ENCODE data around the gene ADARB2. TPM values are rescaled to one million over a fixed set of nuclear protein-coding genes. Genes with fewer than 3 reads are reported as not detected.

Gene ADARB2
- total RNA-seq, 4 donors from 2014 or later, result 0.80 to 4.9 (median 2.3) TPM

GRCh38 chr10:1216574-1217236 is 520.6 kb downstream of the ADARB2 start:
- Histone ChIP-seq H3K36me3 (no peaks in the 10 kb centered on the region), H3K27ac (no peak overlapping the region), H3K27me3 (no peaks in the 10 kb centered on the region), H3K9me3 (no peaks in the 10 kb centered on the region), H3K4me3 (no peak overlapping the region), H3K4me1 (no peaks in the 10 kb centered on the region)
- DNase-seq, result no peak
- in situ Hi-C loops (cut with MboI; ENCODE audit: low pct_ligation_motif_present in 1 of 4, low pct_unique_long_range_greater_than_20kb in 1 of 4, low sequenced_read_pairs in 3 of 4), result no loop called here
- TF ChIP-seq EP300 (IDR thresholded peaks at IDR 0.05; ENCODE audit: low read depth), result no peak
- TF ChIP-seq POLR2A (IDR thresholded peaks at IDR 0.05), result no peak
- no peak for TF ChIP-seq CTCF (IDR thresholded peaks at IDR 0.05)
- 83 to 88% methylated on average over 8 to 31 of the region's 31 CpGs for WGBS, 2 donors (ENCODE audit: low coverage in 1 of 2)
- intact Hi-C loops (cut with DNase I; ENCODE audit: low total_unique reads), result no loop called here

GRCh38 chr10:1215862-1216573 is 521.3 kb downstream of the ADARB2 start:
- no peaks in the 10 kb centered on the region for H3K36me3 ChIP-seq
- no peak overlapping the region for H3K27ac ChIP-seq
- H3K27me3 ChIP-seq, result no peaks in the 10 kb centered on the region
- TF ChIP-seq CTCF (IDR thresholded peaks at IDR 0.05) (no peak), EP300 (IDR thresholded peaks at IDR 0.05; ENCODE audit: low read depth) (no peak), POLR2AphosphoS5 (IDR thresholded peaks at IDR 0.05) (no peak), POLR2A (IDR thresholded peaks at IDR 0.05) (no peak)
- in situ Hi-C loops (cut with MboI; ENCODE audit: low pct_ligation_motif_present in 1 of 4, low pct_unique_long_range_greater_than_20kb in 1 of 4, low sequenced_read_pairs in 3 of 4) (no loop called here), intact Hi-C loops (cut with DNase I; ENCODE audit: low total_unique reads) (no loop called here)
- no peak overlapping the region for H3K4me3 ChIP-seq
- 82 to 100% methylated on average over 1 to 22 of the region's 22 CpGs for WGBS, 2 donors (ENCODE audit: low coverage in 1 of 2)
- DNase-seq, result no peak
- no peaks in the 10 kb centered on the region for H3K4me1 ChIP-seq
- H3K9me3 ChIP-seq, result no peaks in the 10 kb centered on the region

- TF ChIP-seq POLR2AphosphoS5 (IDR thresholded peaks at IDR 0.05), result no peak
- no peak for TF ChIP-seq CTCF (IDR thresholded peaks at IDR 0.05)
- no peak for TF ChIP-seq POLR2A (IDR thresholded peaks at IDR 0.05)
- no peak for TF ChIP-seq EP300 (IDR thresholded peaks at IDR 0.05; ENCODE audit: low read depth)
- Histone ChIP-seq H3K27ac (no peak overlapping the region), H3K4me1 (no peaks in the 10 kb centered on the region), H3K4me3 (no peak overlapping the region), H3K9me3 (no peaks in the 10 kb centered on the region), H3K36me3 (no peaks in the 10 kb centered on the region), H3K27me3 (no peaks in the 10 kb centered on the region)
- in situ Hi-C loops (cut with MboI; ENCODE audit: low pct_ligation_motif_present in 1 of 4, low pct_unique_long_range_greater_than_20kb in 1 of 4, low sequenced_read_pairs in 3 of 4), result no loop called here
- WGBS, 2 donors (ENCODE audit: low coverage in 1 of 2), result 80 to 83% methylated on average over 1 to 16 of the region's 16 CpGs
- intact Hi-C loops (cut with DNase I; ENCODE audit: low total_unique reads), result no loop called here
- DNase-seq, result no peak
Observed at GRCh38 chr10:1214882-1215540, 522.3 kb downstream of the ADARB2 start.

- H3K9me3 ChIP-seq, result no peaks in the 10 kb centered on the region
- WGBS, 2 donors (ENCODE audit: low coverage in 1 of 2), result 86% methylated on average over 28 of the region's 28 CpGs; no CpG with 5 or more reads in 1 of the 2 donors
- no peak for DNase-seq
- H3K4me3 ChIP-seq, result no peak overlapping the region
- H3K4me1 ChIP-seq, result no peaks in the 10 kb centered on the region
- H3K36me3 ChIP-seq, result no peaks in the 10 kb centered on the region
- in situ Hi-C loops (cut with MboI; ENCODE audit: low pct_ligation_motif_present in 1 of 4, low pct_unique_long_range_greater_than_20kb in 1 of 4, low sequenced_read_pairs in 3 of 4), result no loop called here
- H3K27ac ChIP-seq, result no peak overlapping the region
- H3K27me3 ChIP-seq, result no peaks in the 10 kb centered on the region
- intact Hi-C loops (cut with DNase I; ENCODE audit: low total_unique reads), result no loop called here
- TF ChIP-seq POLR2A (IDR thresholded peaks at IDR 0.05) (no peak), CTCF (IDR thresholded peaks at IDR 0.05) (no peak), EP300 (IDR thresholded peaks at IDR 0.05; ENCODE audit: low read depth) (no peak), POLR2AphosphoS5 (IDR thresholded peaks at IDR 0.05) (no peak)
Observed at GRCh38 chr10:1214071-1214675, 523.2 kb downstream of the ADARB2 start.
